Body of pancreas (tissue), 4 donors: ENCODE measurements around the gene LARP1.

Source experiments
- POLR2A ChIP-seq, 3 donors: fragments of 450-650 bp; IDR thresholded peaks; one replicate each; pipeline ENCODE4 v1.6.1; 2016; ENCODE audit warnings: antibody characterized with exemption in 3 of 3, mild to moderate bottlenecking in 2 of 3
- TF ChIP-seq, protein P1 (sequence below), 7 experiments: fragments of 450-650 bp in 4 of 7; fragments of 200-600 bp in 3 of 7; sonication (generic) in 3 of 7; IDR thresholded peaks; one replicate each; pipeline ENCODE4 v1.5.1; 2016 to 2019; ENCODE audit warnings: antibody characterized with exemption in 7 of 7

DNA sequence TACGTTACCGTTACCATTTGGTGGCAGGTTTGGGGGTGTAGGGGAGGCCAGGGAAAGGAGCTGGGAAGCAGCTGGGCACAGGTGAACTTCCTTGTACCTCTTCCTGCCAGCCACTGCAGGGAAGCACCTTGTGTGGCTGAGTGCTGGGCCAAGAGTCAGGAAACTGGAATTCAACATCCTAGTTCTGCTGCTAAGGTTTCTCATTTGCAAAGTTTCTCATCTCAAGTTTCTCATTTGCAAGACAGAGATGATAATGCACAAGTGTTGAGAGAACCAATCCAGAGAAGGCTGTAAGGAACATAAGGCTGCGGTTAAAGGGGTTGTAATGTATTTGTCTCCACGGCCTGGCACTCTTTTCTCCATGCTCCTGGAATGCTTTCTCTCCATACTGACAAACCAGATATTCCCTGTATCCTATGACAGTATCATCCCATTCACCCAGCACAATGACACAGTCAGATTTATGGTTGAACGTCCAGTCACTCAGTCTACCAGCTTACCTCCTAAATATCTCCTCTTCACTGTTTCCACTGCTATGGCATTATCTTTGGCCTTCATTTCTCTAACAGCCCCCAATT, 33.6 kb upstream of the LARP1 start:
- TF ChIP-seq, protein P1, sequence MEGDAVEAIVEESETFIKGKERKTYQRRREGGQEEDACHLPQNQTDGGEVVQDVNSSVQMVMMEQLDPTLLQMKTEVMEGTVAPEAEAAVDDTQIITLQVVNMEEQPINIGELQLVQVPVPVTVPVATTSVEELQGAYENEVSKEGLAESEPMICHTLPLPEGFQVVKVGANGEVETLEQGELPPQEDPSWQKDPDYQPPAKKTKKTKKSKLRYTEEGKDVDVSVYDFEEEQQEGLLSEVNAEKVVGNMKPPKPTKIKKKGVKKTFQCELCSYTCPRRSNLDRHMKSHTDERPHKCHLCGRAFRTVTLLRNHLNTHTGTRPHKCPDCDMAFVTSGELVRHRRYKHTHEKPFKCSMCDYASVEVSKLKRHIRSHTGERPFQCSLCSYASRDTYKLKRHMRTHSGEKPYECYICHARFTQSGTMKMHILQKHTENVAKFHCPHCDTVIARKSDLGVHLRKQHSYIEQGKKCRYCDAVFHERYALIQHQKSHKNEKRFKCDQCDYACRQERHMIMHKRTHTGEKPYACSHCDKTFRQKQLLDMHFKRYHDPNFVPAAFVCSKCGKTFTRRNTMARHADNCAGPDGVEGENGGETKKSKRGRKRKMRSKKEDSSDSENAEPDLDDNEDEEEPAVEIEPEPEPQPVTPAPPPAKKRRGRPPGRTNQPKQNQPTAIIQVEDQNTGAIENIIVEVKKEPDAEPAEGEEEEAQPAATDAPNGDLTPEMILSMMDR (IDR thresholded peaks at IDR 0.05), result no peak
- TF ChIP-seq POLR2A (IDR thresholded peaks at IDR 0.05), result no peak
